Measurements from ENCODE around the gene PLEKHJ1. TPM values are rescaled to one million over a fixed set of nuclear protein-coding genes. Genes with fewer than 3 reads are reported as not detected.

Gene PLEKHJ1
- total RNA-seq, 2 donors from 2014 or later: 26.3 to 46.2 TPM

GRCh38 chr19:2187159-2187558 lies 49.0 kb downstream of the PLEKHJ1 start:
- ATAC-seq (ENCODE audit: insufficient number of reproducible peaks, low FRiP score, low read depth) (no peak), DNase-seq (ENCODE audit: low spot score) (no peak)
- Histone ChIP-seq H3K4me3 (no peak overlapping the region), H3K36me3 (peaks cover 11% of the 10 kb centered on the region), H3K9me3 (no peaks in the 10 kb centered on the region), H3K4me1 (ENCODE audit: control insufficient read depth in 1 of 2, low read depth in 2 of 2) (peaks cover 17 to 54% of the 10 kb centered on the region in 2 donors), H3K27ac (peak overlapping the region; percentile 74 to 79), H3K27me3 (replicated peaks; ENCODE audit: insufficient read depth) (no peaks in the 10 kb centered on the region)
- no peak for TF ChIP-seq CTCF (IDR thresholded peaks at IDR 0.05)

GRCh38 chr19:2186071-2186846 lies 49.9 kb downstream of the PLEKHJ1 start:
- Histone ChIP-seq H3K9me3 (no peaks in the 10 kb centered on the region), H3K4me1 (ENCODE audit: control insufficient read depth in 1 of 2, low read depth in 2 of 2) (peaks cover 19 to 63% of the 10 kb centered on the region in 2 donors), H3K27ac (peak overlapping the region; percentile 74 to 82), H3K36me3 (peaks cover 3% of the 10 kb centered on the region), H3K27me3 (replicated peaks; ENCODE audit: insufficient read depth) (no peaks in the 10 kb centered on the region), H3K4me3 (peak overlapping the region; percentile 64)
- DNase-seq (ENCODE audit: low spot score): peak; percentile 62
- peak; percentile 56 for ATAC-seq (ENCODE audit: insufficient number of reproducible peaks, low FRiP score, low read depth)
- no peak for TF ChIP-seq CTCF (IDR thresholded peaks at IDR 0.05)

- DNase-seq (ENCODE audit: low spot score): no peak
- H3K4me1 ChIP-seq (ENCODE audit: control insufficient read depth in 1 of 2, low read depth in 2 of 2): peaks cover 19 to 69% of the 10 kb centered on the region in 2 donors
- peak overlapping the region; percentile 64 for H3K4me3 ChIP-seq
- H3K36me3 ChIP-seq: peaks cover 4% of the 10 kb centered on the region
- peak overlapping the region; percentile 74 to 82 for H3K27ac ChIP-seq
- H3K27me3 ChIP-seq (replicated peaks; ENCODE audit: insufficient read depth): no peaks in the 10 kb centered on the region
- TF ChIP-seq CTCF (IDR thresholded peaks at IDR 0.05): no peak
- no peak for ATAC-seq (ENCODE audit: insufficient number of reproducible peaks, low FRiP score, low read depth)
- H3K9me3 ChIP-seq: no peaks in the 10 kb centered on the region
Measured at GRCh38 chr19:2185734-2186070, 50.4 kb downstream of the PLEKHJ1 start.

GRCh38 chr19:2184422-2184975 lies 51.6 kb downstream of the PLEKHJ1 start:
- ATAC-seq (ENCODE audit: insufficient number of reproducible peaks, low FRiP score, low read depth): no peak
- no peaks in the 10 kb centered on the region for H3K27me3 ChIP-seq (replicated peaks; ENCODE audit: insufficient read depth)
- H3K4me3 ChIP-seq: no peak overlapping the region
- no peak for DNase-seq (ENCODE audit: low spot score)
- no peak for TF ChIP-seq CTCF (IDR thresholded peaks at IDR 0.05)
- peaks cover 19 to 81% of the 10 kb centered on the region in 2 donors for H3K4me1 ChIP-seq (ENCODE audit: control insufficient read depth in 1 of 2, low read depth in 2 of 2)
- no peaks in the 10 kb centered on the region for H3K9me3 ChIP-seq
- H3K27ac ChIP-seq: peak overlapping the region in 1 of 2 donors; percentile 74
- H3K36me3 ChIP-seq: peaks cover 4% of the 10 kb centered on the region

Other genes with a start within 250 kb of the PLEKHJ1 start
- 100 to 1,000 TPM in 1 of 2 donors, 10 to 100 TPM in 1; 43.2 to 107 TPM for gene BTBD2, start 220.6 kb downstream of the PLEKHJ1 start, total RNA-seq
- gene MKNK2, start 185.1 kb downstream of the PLEKHJ1 start, total RNA-seq: 10 to 100 TPM; 69.7 to 96.3 TPM
- gene MOB3A, start 140.0 kb downstream of the PLEKHJ1 start, total RNA-seq: 10 to 100 TPM; 37.8 to 50.9 TPM
- gene IZUMO4, start 139.4 kb downstream of the PLEKHJ1 start, total RNA-seq: 1 to 10 TPM; 3.1 to 6.1 TPM
- gene AP3D1, start 84.8 kb downstream of the PLEKHJ1 start, total RNA-seq: 100 to 1,000 TPM in 1 of 2 donors, 10 to 100 TPM in 1; 81.4 to 116 TPM
- gene DOT1L, start 72.4 kb downstream of the PLEKHJ1 start, total RNA-seq: 10 to 100 TPM; 12.3 to 33.4 TPM
- 10 to 100 TPM; 23.8 to 43.7 TPM for gene SF3A2, start 495 bp upstream of the PLEKHJ1 start, total RNA-seq
- under 1 TPM; 0.92 to 0.95 TPM for gene AMH, start 13.0 kb upstream of the PLEKHJ1 start, total RNA-seq
- not detected for gene JSRP1, start 20.1 kb upstream of the PLEKHJ1 start, total RNA-seq
- 1 to 10 TPM; 1.2 to 3.0 TPM for gene PEAK3, start 45.8 kb upstream of the PLEKHJ1 start, total RNA-seq
- under 1 TPM in 1 of 2 donors, not detected in 1; 0.27 TPM for gene LINGO3, start 71.8 kb upstream of the PLEKHJ1 start, total RNA-seq
- 10 to 100 TPM; 35.5 to 38.8 TPM for gene LSM7, start 92.3 kb upstream of the PLEKHJ1 start, total RNA-seq
- 10 to 100 TPM; 55.8 to 60.0 TPM for gene SPPL2B, start 92.4 kb upstream of the PLEKHJ1 start, total RNA-seq
- under 1 TPM; 0.42 to 0.54 TPM for gene TMPRSS9, start 123.9 kb upstream of the PLEKHJ1 start, total RNA-seq
- gene TIMM13, start 191.3 kb upstream of the PLEKHJ1 start, total RNA-seq: 10 to 100 TPM; 19.4 to 23.4 TPM
- gene LMNB2, start 220.6 kb upstream of the PLEKHJ1 start, total RNA-seq: 10 to 100 TPM; 23.6 to 43.3 TPM
- gene GADD45B, start 239.8 kb upstream of the PLEKHJ1 start, total RNA-seq: 100 to 1,000 TPM; 430 to 498 TPM